ENCODE results near the gene MYBPHL.

DNA sequence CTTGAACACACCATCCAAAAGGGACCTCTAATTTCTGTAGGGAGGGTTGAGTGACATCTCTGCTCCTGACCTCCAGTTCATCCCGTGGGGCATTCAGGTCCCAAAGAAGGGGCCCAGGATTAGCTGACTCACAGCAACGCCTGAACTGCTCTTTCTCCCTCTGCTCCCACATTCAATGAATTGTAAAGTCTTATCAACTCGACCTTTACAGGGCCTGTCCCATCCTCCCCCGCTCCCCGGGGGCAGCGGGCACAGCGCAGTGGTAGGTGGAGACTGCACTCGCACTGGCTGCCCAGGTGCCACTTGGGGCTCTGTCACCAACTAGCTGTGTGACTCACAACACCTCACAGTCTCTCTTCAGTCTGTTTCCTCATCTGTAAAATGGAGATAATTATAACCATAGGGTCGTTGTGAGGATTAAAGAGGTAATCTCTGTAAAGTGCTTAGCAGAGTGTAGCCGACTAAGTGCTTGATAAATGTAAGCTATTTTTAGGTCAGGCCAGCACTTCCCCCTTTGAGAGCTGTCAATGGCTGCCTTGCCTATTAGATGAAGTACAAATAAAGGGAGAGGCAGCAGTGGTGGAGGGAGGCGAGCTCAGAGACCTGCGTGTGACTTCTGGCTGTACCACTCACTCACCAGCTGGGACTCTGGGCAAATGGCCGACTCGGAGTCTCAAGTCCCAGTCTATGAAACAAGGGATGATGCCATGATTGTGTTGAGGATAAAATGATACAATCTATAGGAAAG lies 637 bp upstream of the MYBPHL start:
- TF ChIP-seq, protein P1, sequence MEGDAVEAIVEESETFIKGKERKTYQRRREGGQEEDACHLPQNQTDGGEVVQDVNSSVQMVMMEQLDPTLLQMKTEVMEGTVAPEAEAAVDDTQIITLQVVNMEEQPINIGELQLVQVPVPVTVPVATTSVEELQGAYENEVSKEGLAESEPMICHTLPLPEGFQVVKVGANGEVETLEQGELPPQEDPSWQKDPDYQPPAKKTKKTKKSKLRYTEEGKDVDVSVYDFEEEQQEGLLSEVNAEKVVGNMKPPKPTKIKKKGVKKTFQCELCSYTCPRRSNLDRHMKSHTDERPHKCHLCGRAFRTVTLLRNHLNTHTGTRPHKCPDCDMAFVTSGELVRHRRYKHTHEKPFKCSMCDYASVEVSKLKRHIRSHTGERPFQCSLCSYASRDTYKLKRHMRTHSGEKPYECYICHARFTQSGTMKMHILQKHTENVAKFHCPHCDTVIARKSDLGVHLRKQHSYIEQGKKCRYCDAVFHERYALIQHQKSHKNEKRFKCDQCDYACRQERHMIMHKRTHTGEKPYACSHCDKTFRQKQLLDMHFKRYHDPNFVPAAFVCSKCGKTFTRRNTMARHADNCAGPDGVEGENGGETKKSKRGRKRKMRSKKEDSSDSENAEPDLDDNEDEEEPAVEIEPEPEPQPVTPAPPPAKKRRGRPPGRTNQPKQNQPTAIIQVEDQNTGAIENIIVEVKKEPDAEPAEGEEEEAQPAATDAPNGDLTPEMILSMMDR (IDR thresholded peaks at IDR 0.05), result no peak
- no peak for TF ChIP-seq POLR2A (IDR thresholded peaks at IDR 0.05)
